ENCODE results near the gene ENKD1. TPM values are rescaled to one million over a fixed set of nuclear protein-coding genes. Genes with fewer than 3 reads are reported as not detected.

The ENKD1 gene
- total RNA-seq (2022) (12.8 and 14.5 TPM in 2 replicates), Bru-seq, nascent RNA (percentile 43 among the genes with signal in this experiment), BruChase-seq, experiment 1, labeled RNA remaining after a 6-hour chase (percentile 46 among the genes with signal in this experiment), BruChase-seq, experiment 2, labeled RNA remaining after a 2-hour chase (percentile 43 among the genes with signal in this experiment)
- long read RNA-seq, transcript ENKD1-201 (7 exons, 1,579 nt), result major isoform, 7 of 16 reads
- long read RNA-seq, partial matches to known transcripts, result 2 of 16 reads
- long read RNA-seq, other reads (novel, unspliced or antisense), result 4 of 16 reads

GRCh38 chr16:67666559-67667452, at the start of gene ENKD1, which contains the start of gene C16orf86:
Gene ENKD1, minus strand, starts transcription at chr16:67666750. Its CDS starts 308 bp downstream, at chr16:67666442.
Gene C16orf86, plus strand, starts transcription at chr16:67666814. Its CDS starts 157 bp downstream, at chr16:67666971.
- POLR2A ChIA-PET, result interaction anchor here (0.6 to 1.6 kb wide), 6 partner anchors 95 to 212 kb away, joined by 3 to 6 read pairs (median 4); no protein-coding TSS in a partner anchor
- H3K4me1 Mint-ChIP-seq (ENCODE audit: insufficient read depth, unreplicated experiment), result no peaks in the 10 kb centered on the region
- H3K4me3 Mint-ChIP-seq (ENCODE audit: unreplicated experiment), result peak within 1 kb of the TSS; percentile 72
- CTCF ChIA-PET, result interaction anchor here (0.6 to 6.9 kb wide), 14 partner anchors 8 to 826 kb away, joined by 3 to 57 read pairs (median 4); no protein-coding TSS in a partner anchor
- H3K9me3 Mint-ChIP-seq (ENCODE audit: unreplicated experiment), result no peaks in the 10 kb centered on the region
- TF ChIP-seq CTCF (IDR thresholded peaks at IDR 0.05; ENCODE audit: unreplicated experiment), result no peak
- H3K27me3 Mint-ChIP-seq (ENCODE audit: insufficient read depth, unreplicated experiment), result no peaks in the 10 kb centered on the region
- intact Hi-C loops (cut with micrococcal nuclease), result no loop called here
- no TSS peak for BruUV-seq (replicated peaks)
- peak within 1 kb of the TSS; percentile 46 for H3K27ac Mint-ChIP-seq (ENCODE audit: low read depth, unreplicated experiment)
- no peak for DNase-seq (ENCODE audit: unreplicated experiment)
- H3K36me3 Mint-ChIP-seq (ENCODE audit: insufficient read depth, unreplicated experiment), result peaks cover 4% of the 10 kb centered on the region

GRCh38 chr16:67716097-67716496, 49.5 kb upstream of the ENKD1 start:
- Mint-ChIP-seq H3K27me3 (ENCODE audit: insufficient read depth, unreplicated experiment) (no peaks in the 10 kb centered on the region), H3K4me1 (ENCODE audit: insufficient read depth, unreplicated experiment) (peaks cover 36% of the 10 kb centered on the region), H3K36me3 (ENCODE audit: insufficient read depth, unreplicated experiment) (no peaks in the 10 kb centered on the region), H3K4me3 (ENCODE audit: unreplicated experiment) (no peak overlapping the region), H3K9me3 (ENCODE audit: unreplicated experiment) (no peaks in the 10 kb centered on the region), H3K27ac (ENCODE audit: low read depth, unreplicated experiment) (no peak overlapping the region)
- intact Hi-C loops (cut with micrococcal nuclease), result loop anchor here (5.0 kb wide), 1 partner anchor 91 kb away; the partner anchor contains the start of genes RANBP10 and TSNAXIP1
- no peak for DNase-seq (ENCODE audit: unreplicated experiment)
- ChIA-PET POLR2A (no interaction called here), CTCF (interaction anchor here (1.2 to 1.9 kb wide), 2 partner anchors 44 to 194 kb away, joined by 4 read pairs; no protein-coding TSS in a partner anchor)
- TF ChIP-seq CTCF (IDR thresholded peaks at IDR 0.05; ENCODE audit: unreplicated experiment), result no peak
- BruUV-seq (replicated peaks), result no TSS peak

- no peaks in the 10 kb centered on the region for H3K27me3 Mint-ChIP-seq (ENCODE audit: insufficient read depth, unreplicated experiment)
- POLR2A ChIA-PET, result no interaction called here
- no peak overlapping the region for H3K4me3 Mint-ChIP-seq (ENCODE audit: unreplicated experiment)
- H3K9me3 Mint-ChIP-seq (ENCODE audit: unreplicated experiment), result no peaks in the 10 kb centered on the region
- CTCF ChIA-PET, result interaction anchor here (0.6 to 1.9 kb wide), 3 partner anchors 42 to 100 kb away, joined by 4 read pairs; no protein-coding TSS in a partner anchor
- no peak for DNase-seq (ENCODE audit: unreplicated experiment)
- no peak overlapping the region for H3K27ac Mint-ChIP-seq (ENCODE audit: low read depth, unreplicated experiment)
- intact Hi-C loops (cut with micrococcal nuclease), result no loop called here
- TF ChIP-seq CTCF (IDR thresholded peaks at IDR 0.05; ENCODE audit: unreplicated experiment), result no peak
- no TSS peak for BruUV-seq (replicated peaks)
- H3K4me1 Mint-ChIP-seq (ENCODE audit: insufficient read depth, unreplicated experiment), result peaks cover 28% of the 10 kb centered on the region
- H3K36me3 Mint-ChIP-seq (ENCODE audit: insufficient read depth, unreplicated experiment), result no peaks in the 10 kb centered on the region
Observed at GRCh38 chr16:67714522-67714921, 48.0 kb upstream of the ENKD1 start.
